Tibial artery (tissue), 4 donors: ENCODE results near the gene EIF4E3.

Experiments used
- DNase-seq, 2 donors: peaks; one replicate each; pipeline ENCODE4 v3.0.0-alpha.2; 2019
- H3K27ac ChIP-seq, 2 donors: fragments of 200-600 bp; sonication (generic) in 1 of 2; 1 replicate in 1 of 2; 2 replicates in 1 of 2; pipeline ENCODE4 v1.5.1; 2018 to 2019; ENCODE audit warnings: mild to moderate bottlenecking in 1 of 2
- H3K27me3 ChIP-seq, 2 donors: fragments of 200-600 bp; sonication (generic) in 1 of 2; one replicate each; pipeline versions ENCODE4 v1.5.1 to v1.6.0; 2016 to 2019
- H3K36me3 ChIP-seq, 3 donors: fragments of 200-600 bp; sonication (generic) in 2 of 3; one replicate each; pipeline ENCODE4 v1.5.1; 2016 to 2019; ENCODE audit warnings: mild to moderate bottlenecking in 2 of 3
- H3K4me1 ChIP-seq, 4 donors: fragments of 200-600 bp; sonication (generic) in 2 of 4; 1 replicate in 3 of 4; 2 replicates in 1 of 4; pipeline ENCODE4 v1.5.1; 2016 to 2019
- H3K4me3 ChIP-seq, 2 donors: fragments of 200-600 bp; sonication (generic) in 1 of 2; 1 replicate in 1 of 2; 2 replicates in 1 of 2; pipeline ENCODE4 v1.5.1; 2018 to 2019; ENCODE audit warnings: mild to moderate bottlenecking in 2 of 2
- H3K9me3 ChIP-seq, 3 donors: fragments of 200-600 bp; sonication (generic) in 1 of 3; one replicate each; pipeline ENCODE4 v1.5.1; 2016 to 2019
- CTCF ChIP-seq, 2 experiments: fragments of 200-600 bp in 1 of 2; fragments of 450-650 bp in 1 of 2; IDR thresholded peaks; one replicate each; pipeline ENCODE4 v1.5.1; 2017 to 2019; ENCODE audit warnings: antibody characterized with exemption in 2 of 2, mild to moderate bottlenecking in 1 of 2, moderate library complexity in 1 of 2
- intact Hi-C: fragments of 100-400 bp; cut with DNase I; formaldehyde crosslinking; loops from one replicate; pipeline ENCODE4 v1.15.0; 2023; ENCODE audit warnings: low total_unique reads

The EIF4E3 gene

GRCh38 chr3:71751602-71752001 lies 26.4 kb upstream of the EIF4E3 start:
- H3K9me3 ChIP-seq, result no peaks in the 10 kb centered on the region
- H3K36me3 ChIP-seq, result no peaks in the 10 kb centered on the region
- DNase-seq, result no peak
- H3K27me3 ChIP-seq, result peaks cover 0 to 27% of the 10 kb centered on the region in 2 donors
- no peak overlapping the region for H3K4me3 ChIP-seq
- intact Hi-C loops, result no loop called here
- no peak overlapping the region for H3K27ac ChIP-seq
- no peak for TF ChIP-seq CTCF (IDR thresholded peaks at IDR 0.05)
- peaks cover 0 to 18% (median 7%) of the 10 kb centered on the region in 4 donors for H3K4me1 ChIP-seq

- intact Hi-C loops, result no loop called here
- no peak overlapping the region for H3K4me3 ChIP-seq
- DNase-seq, result no peak
- no peaks in the 10 kb centered on the region for H3K4me1 ChIP-seq
- no peaks in the 10 kb centered on the region for H3K27me3 ChIP-seq
- TF ChIP-seq CTCF (IDR thresholded peaks at IDR 0.05), result no peak
- H3K36me3 ChIP-seq, result no peaks in the 10 kb centered on the region
- H3K9me3 ChIP-seq, result peaks cover 0 to 30% (median 28%) of the 10 kb centered on the region in 3 donors
- no peak overlapping the region for H3K27ac ChIP-seq
Observed at GRCh38 chr3:71744738-71745137, 19.5 kb upstream of the EIF4E3 start.

GRCh38 chr3:71742621-71743020 lies 17.4 kb upstream of the EIF4E3 start:
- no peak overlapping the region for H3K27ac ChIP-seq
- intact Hi-C loops, result no loop called here
- no peak overlapping the region for H3K4me3 ChIP-seq
- H3K27me3 ChIP-seq, result no peaks in the 10 kb centered on the region
- no peaks in the 10 kb centered on the region for H3K36me3 ChIP-seq
- TF ChIP-seq CTCF (IDR thresholded peaks at IDR 0.05), result no peak
- H3K9me3 ChIP-seq, result peaks cover 0 to 30% (median 28%) of the 10 kb centered on the region in 3 donors
- H3K4me1 ChIP-seq, result no peaks in the 10 kb centered on the region
- DNase-seq, result no peak

- Histone ChIP-seq H3K4me1 (peaks cover 0 to 3% (median 0%) of the 10 kb centered on the region in 4 donors), H3K27me3 (no peaks in the 10 kb centered on the region), H3K36me3 (no peaks in the 10 kb centered on the region), H3K4me3 (no peak overlapping the region), H3K9me3 (no peaks in the 10 kb centered on the region), H3K27ac (no peak overlapping the region)
- intact Hi-C loops, result no loop called here
- DNase-seq, result no peak
- TF ChIP-seq CTCF (IDR thresholded peaks at IDR 0.05), result no peak
Observed at GRCh38 chr3:71734881-71735280, 9.7 kb upstream of the EIF4E3 start.

GRCh38 chr3:71733319-71733718 lies 8.1 kb upstream of the EIF4E3 start:
- Histone ChIP-seq H3K27ac (no peak overlapping the region), H3K4me3 (no peak overlapping the region), H3K36me3 (no peaks in the 10 kb centered on the region), H3K9me3 (no peaks in the 10 kb centered on the region), H3K4me1 (peaks cover 0 to 3% (median 0%) of the 10 kb centered on the region in 4 donors), H3K27me3 (no peaks in the 10 kb centered on the region)
- no peak for DNase-seq
- intact Hi-C loops, result no loop called here
- no peak for TF ChIP-seq CTCF (IDR thresholded peaks at IDR 0.05)

- H3K27me3 ChIP-seq, result no peaks in the 10 kb centered on the region
- H3K4me3 ChIP-seq, result no peak overlapping the region
- no peak overlapping the region for H3K27ac ChIP-seq
- H3K4me1 ChIP-seq, result peaks cover 0 to 3% (median 0%) of the 10 kb centered on the region in 4 donors
- no peak for DNase-seq
- no peaks in the 10 kb centered on the region for H3K9me3 ChIP-seq
- no peak for TF ChIP-seq CTCF (IDR thresholded peaks at IDR 0.05)
- H3K36me3 ChIP-seq, result no peaks in the 10 kb centered on the region
- intact Hi-C loops, result no loop called here
Observed at GRCh38 chr3:71732637-71733036, 7.4 kb upstream of the EIF4E3 start.
